Measurements from ENCODE around the gene TBXA2R.

Gene TBXA2R

DNA sequence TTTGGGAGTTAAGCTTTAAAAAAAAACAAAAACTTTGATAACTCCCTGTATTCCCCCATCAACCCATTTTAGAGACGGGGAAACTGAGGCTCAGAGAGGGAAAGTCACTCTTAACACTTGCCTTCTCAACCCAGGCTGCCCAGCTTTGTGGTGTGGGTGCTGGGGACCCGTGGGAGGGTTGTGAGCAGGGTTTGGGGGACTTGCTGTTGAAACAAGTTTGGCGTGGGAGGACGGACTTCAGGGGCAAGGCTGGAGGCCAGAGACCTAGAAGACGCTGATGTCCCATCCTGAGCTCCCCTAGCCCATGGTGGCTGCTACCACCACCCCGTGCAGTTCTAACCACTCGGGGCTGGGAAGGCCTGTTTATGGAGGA, 20.7 kb upstream of the TBXA2R start:
- no peaks in the 10 kb centered on the region for H3K9me3 ChIP-seq (ENCODE audit: insufficient read depth, low read length)
- H3K4me3 ChIP-seq (ENCODE audit: insufficient read depth, low read length, poor library complexity, severe bottlenecking), result peak overlapping the region; percentile 46
- H3K9me2 ChIP-seq (replicated peaks; ENCODE audit: insufficient read depth, low read length), result no peaks in the 10 kb centered on the region
- H2AFZ ChIP-seq (ENCODE audit: low read depth, low read length, severe bottlenecking), result peak overlapping the region; percentile 50
- H3K79me2 ChIP-seq (ENCODE audit: insufficient read depth, low read length), result peaks cover 28% of the 10 kb centered on the region
- no peaks in the 10 kb centered on the region for H3K36me3 ChIP-seq (ENCODE audit: low read length)
- H3F3A ChIP-seq (ENCODE audit: insufficient read depth), result no peaks in the 10 kb centered on the region
- peak overlapping the region; percentile 85 for H3K9ac ChIP-seq (ENCODE audit: low read length)
- TF ChIP-seq EZH2phosphoT487 (conservative IDR thresholded peaks at IDR 0.05; ENCODE audit: low read length), result no peak
- TF ChIP-seq, protein P1, sequence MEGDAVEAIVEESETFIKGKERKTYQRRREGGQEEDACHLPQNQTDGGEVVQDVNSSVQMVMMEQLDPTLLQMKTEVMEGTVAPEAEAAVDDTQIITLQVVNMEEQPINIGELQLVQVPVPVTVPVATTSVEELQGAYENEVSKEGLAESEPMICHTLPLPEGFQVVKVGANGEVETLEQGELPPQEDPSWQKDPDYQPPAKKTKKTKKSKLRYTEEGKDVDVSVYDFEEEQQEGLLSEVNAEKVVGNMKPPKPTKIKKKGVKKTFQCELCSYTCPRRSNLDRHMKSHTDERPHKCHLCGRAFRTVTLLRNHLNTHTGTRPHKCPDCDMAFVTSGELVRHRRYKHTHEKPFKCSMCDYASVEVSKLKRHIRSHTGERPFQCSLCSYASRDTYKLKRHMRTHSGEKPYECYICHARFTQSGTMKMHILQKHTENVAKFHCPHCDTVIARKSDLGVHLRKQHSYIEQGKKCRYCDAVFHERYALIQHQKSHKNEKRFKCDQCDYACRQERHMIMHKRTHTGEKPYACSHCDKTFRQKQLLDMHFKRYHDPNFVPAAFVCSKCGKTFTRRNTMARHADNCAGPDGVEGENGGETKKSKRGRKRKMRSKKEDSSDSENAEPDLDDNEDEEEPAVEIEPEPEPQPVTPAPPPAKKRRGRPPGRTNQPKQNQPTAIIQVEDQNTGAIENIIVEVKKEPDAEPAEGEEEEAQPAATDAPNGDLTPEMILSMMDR (IDR thresholded peaks at IDR 0.05; ENCODE audit: insufficient read depth, low read length, poor library complexity, severe bottlenecking), result no peak
- no peak overlapping the region for H3K27ac ChIP-seq (ENCODE audit: low read depth, low read length)
- peak overlapping the region; percentile 91 for H3K4me2 ChIP-seq (ENCODE audit: low read depth, low read length, poor library complexity, severe bottlenecking)
- H4K20me1 ChIP-seq (ENCODE audit: low read depth, low read length), result peaks cover 4% of the 10 kb centered on the region; the same call in 1 of the 2 replicates
- no peaks in the 10 kb centered on the region for H3K27me3 ChIP-seq (ENCODE audit: low read length)

DNA sequence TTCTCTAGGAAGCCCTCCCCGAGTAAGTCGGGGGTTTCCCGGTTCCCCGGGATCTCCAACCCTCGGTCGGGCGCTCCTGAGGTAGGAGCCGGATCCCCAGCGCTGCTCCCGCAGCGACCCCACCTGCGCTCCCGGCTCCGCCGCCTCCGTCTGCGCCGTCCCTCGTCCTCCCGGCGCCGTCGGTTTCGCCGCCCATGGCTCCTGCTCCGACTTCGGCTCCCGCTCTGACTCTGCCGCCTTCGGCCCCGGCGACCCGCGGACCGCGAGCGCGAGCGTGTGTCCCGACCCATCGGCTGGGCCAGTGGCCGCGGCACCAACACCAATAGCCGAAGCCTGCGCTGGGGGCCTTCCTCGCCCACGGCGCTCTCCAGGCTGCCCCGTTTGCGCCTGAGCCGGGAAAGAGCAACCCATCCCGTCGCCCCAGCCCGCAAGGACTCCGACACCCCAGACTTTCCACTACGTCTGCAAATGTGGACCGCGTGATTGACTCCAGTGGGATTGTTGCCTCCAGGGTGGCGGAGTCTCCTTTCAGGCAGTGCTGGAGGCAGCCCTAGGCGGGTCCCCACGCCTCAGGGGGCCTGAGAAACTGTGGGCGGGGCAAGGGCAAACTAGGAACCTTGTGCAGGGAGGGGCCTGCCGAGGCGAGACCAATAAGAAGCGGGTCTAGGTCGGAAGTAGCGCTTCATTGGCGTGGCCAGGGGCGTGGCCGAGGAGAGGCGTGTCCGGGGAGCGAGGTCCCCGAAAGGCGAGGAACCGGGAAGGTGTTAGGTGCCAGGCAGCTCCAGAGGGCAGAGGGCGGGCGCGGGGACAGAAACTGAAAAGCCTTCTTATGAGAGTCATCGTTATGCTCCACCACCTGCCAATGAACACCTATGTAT, 20.0 kb upstream of the TBXA2R start, which contains the start of gene CACTIN:
Gene CACTIN (minus strand): TSS at position 318 of the 878 bp plus-strand sequence. CDS start 28 bp downstream, at position 290.
- Histone ChIP-seq H3K4me3 (ENCODE audit: insufficient read depth, low read length, poor library complexity, severe bottlenecking) (peak within 1 kb of the TSS; percentile 81), H3K9ac (ENCODE audit: low read length) (peak within 1 kb of the TSS; percentile 85), H3K27me3 (ENCODE audit: low read length) (no peaks in the 10 kb centered on the region), H3K79me2 (ENCODE audit: insufficient read depth, low read length) (peaks cover 28% of the 10 kb centered on the region), H2AFZ (ENCODE audit: low read depth, low read length, severe bottlenecking) (peak within 1 kb of the TSS; percentile 50), H3K4me2 (ENCODE audit: low read depth, low read length, poor library complexity, severe bottlenecking) (peak within 1 kb of the TSS; percentile 91), H3K9me3 (ENCODE audit: insufficient read depth, low read length) (no peaks in the 10 kb centered on the region), H3K9me2 (replicated peaks; ENCODE audit: insufficient read depth, low read length) (no peaks in the 10 kb centered on the region), H3F3A (ENCODE audit: insufficient read depth) (no peaks in the 10 kb centered on the region), H3K36me3 (ENCODE audit: low read length) (no peaks in the 10 kb centered on the region), H4K20me1 (ENCODE audit: low read depth, low read length) (peaks cover 4% of the 10 kb centered on the region; the same call in 1 of the 2 replicates), H3K27ac (ENCODE audit: low read depth, low read length) (peak within 1 kb of the TSS; percentile 68)
- no peak for TF ChIP-seq EZH2phosphoT487 (conservative IDR thresholded peaks at IDR 0.05; ENCODE audit: low read length)
- TF ChIP-seq, protein P1 (IDR thresholded peaks at IDR 0.05; ENCODE audit: insufficient read depth, low read length, poor library complexity, severe bottlenecking), result no peak

DNA sequence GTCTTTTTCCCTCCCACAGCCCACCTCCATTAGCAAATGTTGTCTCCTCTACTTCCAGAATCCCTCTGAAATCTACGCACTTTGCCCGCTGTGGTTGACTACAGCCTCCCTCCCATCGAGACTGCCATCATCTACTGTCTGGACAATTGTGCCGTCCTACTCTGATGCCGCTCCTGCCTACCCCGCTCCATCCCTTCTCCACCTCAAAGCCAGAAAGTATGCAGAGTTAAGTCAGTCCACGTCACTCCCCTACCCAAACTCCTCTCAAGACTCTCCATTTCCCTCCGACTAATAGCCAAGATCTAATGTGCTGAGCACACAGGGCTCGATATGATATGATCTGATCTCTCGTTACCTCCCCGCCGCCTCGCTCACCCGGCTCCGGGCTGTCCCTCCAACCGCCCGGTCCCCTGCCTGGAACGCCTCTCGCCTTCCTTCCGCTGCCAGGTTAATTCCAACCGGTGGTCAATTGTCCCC, 19.4 kb upstream of the TBXA2R start:
- Histone ChIP-seq H3F3A (ENCODE audit: insufficient read depth) (no peaks in the 10 kb centered on the region), H3K4me2 (ENCODE audit: low read depth, low read length, poor library complexity, severe bottlenecking) (peak overlapping the region; percentile 91), H3K79me2 (ENCODE audit: insufficient read depth, low read length) (peaks cover 28% of the 10 kb centered on the region), H3K27me3 (ENCODE audit: low read length) (no peaks in the 10 kb centered on the region), H3K36me3 (ENCODE audit: low read length) (no peaks in the 10 kb centered on the region), H3K4me3 (ENCODE audit: insufficient read depth, low read length, poor library complexity, severe bottlenecking) (peak overlapping the region; percentile 81), H3K9me2 (replicated peaks; ENCODE audit: insufficient read depth, low read length) (no peaks in the 10 kb centered on the region), H3K27ac (ENCODE audit: low read depth, low read length) (no peak overlapping the region), H2AFZ (ENCODE audit: low read depth, low read length, severe bottlenecking) (peak overlapping the region; percentile 44), H4K20me1 (ENCODE audit: low read depth, low read length) (peaks cover 4% of the 10 kb centered on the region; the same call in 1 of the 2 replicates), H3K9me3 (ENCODE audit: insufficient read depth, low read length) (no peaks in the 10 kb centered on the region), H3K9ac (ENCODE audit: low read length) (peak overlapping the region; percentile 85)
- no peak for TF ChIP-seq EZH2phosphoT487 (conservative IDR thresholded peaks at IDR 0.05; ENCODE audit: low read length)
- TF ChIP-seq, protein P1 (IDR thresholded peaks at IDR 0.05; ENCODE audit: insufficient read depth, low read length, poor library complexity, severe bottlenecking), result no peak

Data from SU-DHL-6 (cell line).